ENCODE data around the gene PRKCB.

The PRKCB gene

GRCh38 chr16:23991066-23991465 is 155.3 kb downstream of the PRKCB start:
- Histone ChIP-seq H3K4me2 (ENCODE audit: low read length) (no peak overlapping the region), H2AFZ (no peak overlapping the region), H3K9ac (no peak overlapping the region), H3K4me1 (no peaks in the 10 kb centered on the region), H3K79me2 (no peaks in the 10 kb centered on the region), H3K4me3 (ENCODE audit: low read depth, low read length) (no peak overlapping the region), H3K27ac (no peak overlapping the region), H3K36me3 (ENCODE audit: control insufficient read depth, insufficient read depth, low read length) (no peaks in the 10 kb centered on the region), H3K9me3 (ENCODE audit: control insufficient read depth, low read length) (no peaks in the 10 kb centered on the region), H3K27me3 (ENCODE audit: control insufficient read depth, insufficient read depth, low read length) (no peaks in the 10 kb centered on the region)
- no peak for TF ChIP-seq CTCF (IDR thresholded peaks at IDR 0.05)

- no peak overlapping the region for H3K4me2 ChIP-seq (ENCODE audit: low read length)
- no peak overlapping the region for H3K4me3 ChIP-seq (ENCODE audit: low read depth, low read length)
- no peaks in the 10 kb centered on the region for H3K79me2 ChIP-seq
- no peaks in the 10 kb centered on the region for H3K36me3 ChIP-seq (ENCODE audit: control insufficient read depth, insufficient read depth, low read length)
- no peaks in the 10 kb centered on the region for H3K27me3 ChIP-seq (ENCODE audit: control insufficient read depth, insufficient read depth, low read length)
- no peaks in the 10 kb centered on the region for H3K4me1 ChIP-seq
- no peak overlapping the region for H3K27ac ChIP-seq
- no peaks in the 10 kb centered on the region for H3K9me3 ChIP-seq (ENCODE audit: control insufficient read depth, low read length)
- no peak overlapping the region for H3K9ac ChIP-seq
- TF ChIP-seq CTCF (IDR thresholded peaks at IDR 0.05), result no peak
- H2AFZ ChIP-seq, result no peak overlapping the region
These were observed 158.8 kb downstream of the PRKCB start for GRCh38 chr16:23994615-23995014.

GRCh38 chr16:23996258-23996955 is 160.6 kb downstream of the PRKCB start:
- no peak overlapping the region for H3K27ac ChIP-seq
- no peaks in the 10 kb centered on the region for H3K27me3 ChIP-seq (ENCODE audit: control insufficient read depth, insufficient read depth, low read length)
- no peak overlapping the region for H2AFZ ChIP-seq
- no peak overlapping the region for H3K4me3 ChIP-seq (ENCODE audit: low read depth, low read length)
- no peak overlapping the region for H3K4me2 ChIP-seq (ENCODE audit: low read length)
- no peaks in the 10 kb centered on the region for H3K4me1 ChIP-seq
- no peak for TF ChIP-seq CTCF (IDR thresholded peaks at IDR 0.05)
- H3K36me3 ChIP-seq (ENCODE audit: control insufficient read depth, insufficient read depth, low read length), result no peaks in the 10 kb centered on the region
- H3K9ac ChIP-seq, result no peak overlapping the region
- no peaks in the 10 kb centered on the region for H3K79me2 ChIP-seq
- no peaks in the 10 kb centered on the region for H3K9me3 ChIP-seq (ENCODE audit: control insufficient read depth, low read length)

GRCh38 chr16:23998771-23999170 is 163.0 kb downstream of the PRKCB start:
- H3K4me1 ChIP-seq, result no peaks in the 10 kb centered on the region
- H3K9me3 ChIP-seq (ENCODE audit: control insufficient read depth, low read length), result no peaks in the 10 kb centered on the region
- no peak overlapping the region for H3K4me2 ChIP-seq (ENCODE audit: low read length)
- TF ChIP-seq CTCF (IDR thresholded peaks at IDR 0.05), result no peak
- no peaks in the 10 kb centered on the region for H3K36me3 ChIP-seq (ENCODE audit: control insufficient read depth, insufficient read depth, low read length)
- H3K27me3 ChIP-seq (ENCODE audit: control insufficient read depth, insufficient read depth, low read length), result no peaks in the 10 kb centered on the region
- no peak overlapping the region for H2AFZ ChIP-seq
- no peaks in the 10 kb centered on the region for H3K79me2 ChIP-seq
- no peak overlapping the region for H3K9ac ChIP-seq
- no peak overlapping the region for H3K27ac ChIP-seq
- no peak overlapping the region for H3K4me3 ChIP-seq (ENCODE audit: low read depth, low read length)

GRCh38 chr16:23999663-24000062 is 163.9 kb downstream of the PRKCB start:
- H3K9me3 ChIP-seq (ENCODE audit: control insufficient read depth, low read length), result no peaks in the 10 kb centered on the region
- H3K79me2 ChIP-seq, result no peaks in the 10 kb centered on the region
- TF ChIP-seq CTCF (IDR thresholded peaks at IDR 0.05), result no peak
- H3K4me2 ChIP-seq (ENCODE audit: low read length), result no peak overlapping the region
- H3K27me3 ChIP-seq (ENCODE audit: control insufficient read depth, insufficient read depth, low read length), result no peaks in the 10 kb centered on the region
- H3K4me3 ChIP-seq (ENCODE audit: low read depth, low read length), result no peak overlapping the region
- H3K9ac ChIP-seq, result no peak overlapping the region
- no peak overlapping the region for H2AFZ ChIP-seq
- no peaks in the 10 kb centered on the region for H3K4me1 ChIP-seq
- no peaks in the 10 kb centered on the region for H3K36me3 ChIP-seq (ENCODE audit: control insufficient read depth, insufficient read depth, low read length)
- H3K27ac ChIP-seq, result no peak overlapping the region

Measured in parathyroid adenoma (tissue), 2 donors.